Measurements from ENCODE around the gene TBC1D1. TPM values are rescaled to one million over a fixed set of nuclear protein-coding genes. Genes with fewer than 3 reads are reported as not detected.

Gene TBC1D1
- total RNA-seq, 1 donor from 2014 or later: 133 TPM

DNA sequence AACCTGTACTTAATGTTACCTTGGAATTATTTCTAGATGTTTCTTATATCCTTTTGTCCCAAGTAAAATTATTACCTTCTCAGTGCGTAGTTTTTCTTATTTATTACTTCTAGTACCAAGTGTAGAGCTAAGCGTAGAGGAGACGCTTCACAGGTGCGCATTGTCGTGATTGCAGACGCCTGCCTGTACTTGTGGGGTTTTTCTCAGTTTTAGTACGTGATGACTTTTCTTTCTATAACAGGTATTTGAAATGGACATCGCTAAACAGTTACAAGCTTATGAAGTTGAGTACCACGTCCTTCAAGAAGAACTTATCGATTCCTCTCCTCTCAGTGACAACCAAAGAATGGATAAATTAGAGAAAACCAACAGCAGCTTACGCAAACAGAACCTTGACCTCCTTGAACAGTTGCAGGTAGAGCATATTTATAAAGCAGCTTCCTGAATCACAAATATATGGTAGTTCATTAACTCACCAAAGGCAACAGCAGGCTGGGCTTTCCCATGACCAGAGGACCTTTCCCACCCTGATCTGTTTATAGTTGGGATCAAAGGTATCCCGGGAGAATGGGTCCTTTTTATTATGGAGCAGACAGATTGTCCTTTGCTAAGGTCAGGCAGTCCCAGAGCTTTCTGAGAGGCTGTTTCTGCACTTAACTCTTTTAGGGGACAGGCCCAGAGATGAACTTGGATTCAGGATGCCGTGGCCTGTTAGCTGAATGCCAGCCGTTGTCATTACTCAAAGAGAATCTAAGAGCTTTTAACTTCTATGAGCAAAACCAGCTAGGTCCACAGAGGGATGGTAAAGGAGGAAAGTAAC is 242.2 kb downstream of the TBC1D1 start:
- H3K27me3 ChIP-seq (ENCODE audit: control insufficient read depth, insufficient read depth, low read length): no peaks in the 10 kb centered on the region
- no peak overlapping the region for H3K4me3 ChIP-seq (ENCODE audit: low read depth, low read length)
- H3K36me3 ChIP-seq (ENCODE audit: control insufficient read depth, insufficient read depth, low read length): peaks cover 1% of the 10 kb centered on the region
- TF ChIP-seq, protein P1, sequence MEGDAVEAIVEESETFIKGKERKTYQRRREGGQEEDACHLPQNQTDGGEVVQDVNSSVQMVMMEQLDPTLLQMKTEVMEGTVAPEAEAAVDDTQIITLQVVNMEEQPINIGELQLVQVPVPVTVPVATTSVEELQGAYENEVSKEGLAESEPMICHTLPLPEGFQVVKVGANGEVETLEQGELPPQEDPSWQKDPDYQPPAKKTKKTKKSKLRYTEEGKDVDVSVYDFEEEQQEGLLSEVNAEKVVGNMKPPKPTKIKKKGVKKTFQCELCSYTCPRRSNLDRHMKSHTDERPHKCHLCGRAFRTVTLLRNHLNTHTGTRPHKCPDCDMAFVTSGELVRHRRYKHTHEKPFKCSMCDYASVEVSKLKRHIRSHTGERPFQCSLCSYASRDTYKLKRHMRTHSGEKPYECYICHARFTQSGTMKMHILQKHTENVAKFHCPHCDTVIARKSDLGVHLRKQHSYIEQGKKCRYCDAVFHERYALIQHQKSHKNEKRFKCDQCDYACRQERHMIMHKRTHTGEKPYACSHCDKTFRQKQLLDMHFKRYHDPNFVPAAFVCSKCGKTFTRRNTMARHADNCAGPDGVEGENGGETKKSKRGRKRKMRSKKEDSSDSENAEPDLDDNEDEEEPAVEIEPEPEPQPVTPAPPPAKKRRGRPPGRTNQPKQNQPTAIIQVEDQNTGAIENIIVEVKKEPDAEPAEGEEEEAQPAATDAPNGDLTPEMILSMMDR (IDR thresholded peaks at IDR 0.05; ENCODE audit: insufficient read depth, low read length, poor library complexity, severe bottlenecking): no peak
- DNase-seq (ENCODE audit: low read depth): no peak

DNA sequence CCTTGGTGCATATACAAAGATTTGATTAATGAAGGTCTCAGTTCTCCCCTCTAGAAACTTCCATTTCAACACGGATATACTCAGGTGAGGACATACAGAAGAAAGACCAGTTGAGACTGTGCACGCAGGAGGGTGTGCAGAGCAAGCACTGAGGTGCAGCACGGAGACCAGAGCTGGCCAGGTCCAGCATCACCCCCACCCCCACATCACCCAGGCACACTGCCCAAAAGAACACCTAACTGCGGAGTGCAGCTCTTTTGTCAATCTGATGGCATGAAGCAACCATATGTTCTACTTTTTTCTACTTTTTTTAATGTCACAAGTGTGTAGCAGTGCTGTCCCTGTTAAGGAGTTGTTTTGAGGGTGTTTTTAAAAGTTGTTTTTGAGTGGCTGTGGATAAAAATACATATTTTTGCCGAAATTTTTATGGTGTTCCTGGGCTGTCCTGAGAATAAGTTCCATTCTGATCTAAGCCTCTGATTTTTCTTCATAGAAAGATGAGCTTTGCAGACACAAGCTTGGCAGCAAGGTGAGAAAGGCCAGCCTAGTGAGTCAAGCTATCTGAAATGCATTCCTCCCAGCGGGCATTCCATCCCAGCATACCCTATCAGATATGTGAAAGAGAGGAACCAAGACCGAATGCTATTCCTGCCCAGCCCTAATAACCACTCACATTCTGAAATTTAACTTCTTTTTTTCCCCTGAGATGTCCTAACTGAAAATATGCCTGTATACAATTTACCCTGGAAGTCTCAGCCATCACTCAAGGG is 243.0 kb downstream of the TBC1D1 start:
- TF ChIP-seq, protein P1 (IDR thresholded peaks at IDR 0.05; ENCODE audit: insufficient read depth, low read length, poor library complexity, severe bottlenecking): no peak
- no peaks in the 10 kb centered on the region for H3K27me3 ChIP-seq (ENCODE audit: control insufficient read depth, insufficient read depth, low read length)
- no peak overlapping the region for H3K4me3 ChIP-seq (ENCODE audit: low read depth, low read length)
- no peak for DNase-seq (ENCODE audit: low read depth)
- H3K36me3 ChIP-seq (ENCODE audit: control insufficient read depth, insufficient read depth, low read length): peaks cover 1% of the 10 kb centered on the region

DNA sequence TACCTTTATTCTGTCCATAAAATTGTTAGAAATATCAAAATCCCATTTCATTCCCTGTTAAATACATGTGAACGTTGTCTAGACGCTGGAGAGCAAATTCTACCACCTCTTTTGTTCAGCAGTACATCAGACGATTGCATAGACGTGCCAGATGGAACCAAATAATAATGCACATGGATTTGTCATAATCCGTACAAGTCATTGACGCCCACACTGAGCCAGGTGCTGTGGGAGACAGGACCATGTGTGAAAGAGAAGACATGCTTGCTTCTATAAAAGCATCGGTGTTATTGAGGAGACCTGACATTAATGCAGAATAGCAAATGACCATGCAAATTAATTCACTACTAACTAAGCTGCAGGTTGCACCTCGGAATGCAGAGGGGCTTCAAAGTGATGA is 244.3 kb downstream of the TBC1D1 start:
- Histone ChIP-seq H3K36me3 (ENCODE audit: control insufficient read depth, insufficient read depth, low read length) (peaks cover 1% of the 10 kb centered on the region), H3K4me3 (ENCODE audit: low read depth, low read length) (no peak overlapping the region), H3K27me3 (ENCODE audit: control insufficient read depth, insufficient read depth, low read length) (no peaks in the 10 kb centered on the region)
- no peak for DNase-seq (ENCODE audit: low read depth)
- TF ChIP-seq, protein P1 (IDR thresholded peaks at IDR 0.05; ENCODE audit: insufficient read depth, low read length, poor library complexity, severe bottlenecking): no peak

DNA sequence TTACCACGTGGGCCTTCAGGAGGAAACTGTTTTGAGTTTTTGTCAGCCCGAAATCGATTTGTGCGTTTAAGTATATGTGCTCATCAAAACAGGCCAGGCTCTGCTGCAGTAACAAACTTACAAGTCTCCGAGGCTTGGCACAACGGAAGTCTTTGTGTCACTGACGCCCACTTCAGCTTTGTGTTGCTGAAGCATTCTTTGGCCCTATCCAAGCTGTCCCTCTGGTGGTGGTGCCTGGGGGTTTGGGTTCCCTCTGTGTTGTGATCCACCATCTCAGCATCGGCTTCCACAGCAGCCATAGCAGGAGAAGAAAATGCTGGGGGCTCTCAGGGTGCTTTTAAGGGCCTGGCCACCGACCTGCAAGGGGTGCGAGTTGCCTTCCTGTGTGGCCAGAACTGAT is 245.7 kb downstream of the TBC1D1 start:
- Histone ChIP-seq H3K4me3 (ENCODE audit: low read depth, low read length) (no peak overlapping the region), H3K27me3 (ENCODE audit: control insufficient read depth, insufficient read depth, low read length) (no peaks in the 10 kb centered on the region), H3K36me3 (ENCODE audit: control insufficient read depth, insufficient read depth, low read length) (peaks cover 1% of the 10 kb centered on the region)
- DNase-seq (ENCODE audit: low read depth): no peak
- TF ChIP-seq, protein P1 (IDR thresholded peaks at IDR 0.05; ENCODE audit: insufficient read depth, low read length, poor library complexity, severe bottlenecking): no peak

DNA sequence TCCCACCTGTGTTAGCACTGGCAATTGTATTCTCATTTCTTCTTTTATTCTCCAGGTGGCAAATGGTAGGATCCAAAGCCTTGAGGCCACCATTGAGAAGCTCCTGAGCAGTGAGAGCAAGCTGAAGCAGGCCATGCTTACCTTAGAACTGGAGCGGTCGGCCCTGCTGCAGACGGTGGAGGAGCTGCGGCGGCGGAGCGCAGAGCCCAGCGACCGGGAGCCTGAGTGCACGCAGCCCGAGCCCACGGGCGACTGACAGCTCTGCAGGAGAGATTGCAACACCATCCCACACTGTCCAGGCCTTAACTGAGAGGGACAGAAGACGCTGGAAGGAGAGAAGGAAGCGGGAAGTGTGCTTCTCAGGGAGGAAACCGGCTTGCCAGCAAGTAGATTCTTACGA is 246.2 kb downstream of the TBC1D1 start:
- Histone ChIP-seq H3K36me3 (ENCODE audit: control insufficient read depth, insufficient read depth, low read length) (peaks cover 1% of the 10 kb centered on the region), H3K4me3 (ENCODE audit: low read depth, low read length) (no peak overlapping the region), H3K27me3 (ENCODE audit: control insufficient read depth, insufficient read depth, low read length) (no peaks in the 10 kb centered on the region)
- TF ChIP-seq, protein P1 (IDR thresholded peaks at IDR 0.05; ENCODE audit: insufficient read depth, low read length, poor library complexity, severe bottlenecking): no peak
- DNase-seq (ENCODE audit: low read depth): no peak
